PFSK-1 (cell line): ENCODE measurements around the gene SLC27A4.

Experiments used
- FOXP2 ChIP-seq: optimal IDR thresholded peaks from 2 replicates; pipeline ENCODE3; 2011; ENCODE audit warnings: borderline replicate concordance, control low read depth, inconsistent platforms; ENCODE audit not compliant: insufficient read depth; ENCODE audit errors: extremely low read length, extremely low read depth
- POLR2AphosphoS5 ChIP-seq: IDR thresholded peaks from 2 replicates; pipeline ENCODE4 v1.6.1; 2012; ENCODE audit warnings: low read depth, mild to moderate bottlenecking, control low read depth, low read length, moderate library complexity
- REST ChIP-seq, 2 experiments: IDR thresholded peaks; 2 replicates each; pipeline versions ENCODE4 v1.6.1 to v1.8.0; 2011 to 2012; ENCODE audit warnings: low read depth in 2 of 2, low read length in 2 of 2, control low read depth in 1 of 2, inconsistent platforms in 1 of 2, mild to moderate bottlenecking in 1 of 2, moderate library complexity in 1 of 2; ENCODE audit not compliant: insufficient read depth in 1 of 2
- SIN3A ChIP-seq: IDR thresholded peaks from 2 replicates; pipeline ENCODE4 v1.6.1; 2012; ENCODE audit warnings: mild to moderate bottlenecking, low read length, moderate library complexity, borderline replicate concordance; ENCODE audit not compliant: insufficient read depth
- TAF1 ChIP-seq: IDR thresholded peaks from 2 replicates; pipeline ENCODE4 v1.6.1; 2012; ENCODE audit warnings: low read length, control low read depth, borderline replicate concordance; ENCODE audit not compliant: insufficient read depth

SLC27A4 gene

GRCh38 chr9:128322404-128323211 is 17.7 kb upstream of the SLC27A4 start, which contains the start of the genes COQ4 and TRUB2:
COQ4 (plus strand) TSS chr9:128322839; CDS start chr9:128322859, 20 bp downstream.
TRUB2 (minus strand) TSS chr9:128322447; CDS start chr9:128322408, 39 bp downstream.
- TF ChIP-seq FOXP2 (peak; percentile 12), REST (IDR thresholded peaks at IDR 0.05; ENCODE audit: insufficient read depth in 1 of 2, low read depth in 2 of 2, low read length in 2 of 2) (no peak), SIN3A (peak; percentile 96), TAF1 (peak; percentile 44; the same call in 1 of the 2 replicates), POLR2AphosphoS5 (peak; percentile 58; the same call in 1 of the 2 replicates)

GRCh38 chr9:128323212-128323730 is 17.1 kb upstream of the SLC27A4 start:
- TF ChIP-seq SIN3A (no peak), FOXP2 (no peak), REST (IDR thresholded peaks at IDR 0.05; ENCODE audit: insufficient read depth in 1 of 2, low read depth in 2 of 2, low read length in 2 of 2) (no peak), POLR2AphosphoS5 (no peak), TAF1 (no peak)

- TF ChIP-seq FOXP2 = no peak
- no peak for TF ChIP-seq POLR2AphosphoS5
- no peak for TF ChIP-seq SIN3A
Observed at GRCh38 chr9:128323791-128324190, 16.5 kb upstream of the SLC27A4 start.

GRCh38 chr9:128324401-128324800 is 15.9 kb upstream of the SLC27A4 start:
- no peak for TF ChIP-seq TAF1

GRCh38 chr9:128325629-128326028 is 14.7 kb upstream of the SLC27A4 start:
- TF ChIP-seq TAF1 (no peak), SIN3A (no peak), FOXP2 (no peak), REST (IDR thresholded peaks at IDR 0.05; ENCODE audit: insufficient read depth in 1 of 2, low read depth in 2 of 2, low read length in 2 of 2) (no peak), POLR2AphosphoS5 (no peak)

- TF ChIP-seq POLR2AphosphoS5 (no peak), SIN3A (no peak), REST (IDR thresholded peaks at IDR 0.05; ENCODE audit: insufficient read depth in 1 of 2, low read depth in 2 of 2, low read length in 2 of 2) (no peak), FOXP2 (no peak), TAF1 (no peak)
Observed at GRCh38 chr9:128333451-128333869, 6.9 kb upstream of the SLC27A4 start.
